Measurements from ENCODE around the gene RNF144B.

The RNF144B gene

GRCh38 chr6:18391023-18391422 lies 3.9 kb downstream of the RNF144B start:
- Histone ChIP-seq H4K91ac (ENCODE audit: low read length) (no peak overlapping the region), H3K4me3 (ENCODE audit: insufficient read depth in 1 of 2, low read depth in 1 of 2, low read length in 2 of 2) (no peak overlapping the region), H3K14ac (ENCODE audit: low read length in 2 of 2) (no peak overlapping the region), H3K36me3 (ENCODE audit: control insufficient read depth in 1 of 2, insufficient read depth in 2 of 2, low read depth in 1 of 2, low read length in 2 of 2) (no peaks in the 10 kb centered on the region), H4K8ac (ENCODE audit: low read length) (no peak overlapping the region), H2BK120ac (ENCODE audit: low read depth, low read length) (no peak overlapping the region), H3K18ac (ENCODE audit: low read depth in 1 of 2, low read length in 2 of 2) (no peak overlapping the region), H3K4me1 (ENCODE audit: control insufficient read depth, insufficient read depth, low read depth, low read length) (peaks cover 4% of the 10 kb centered on the region), H3K79me1 (replicated peaks; ENCODE audit: low read length, poor library complexity, severe bottlenecking) (peaks cover 2% of the 10 kb centered on the region), H2BK15ac (ENCODE audit: low read depth, poor library complexity, severe bottlenecking) (no peak overlapping the region), H3K23ac (ENCODE audit: low read length in 2 of 2) (no peak overlapping the region), H3K27ac (ENCODE audit: low read length, poor library complexity, severe bottlenecking) (no peak overlapping the region), H2AFZ (ENCODE audit: low read depth, low read length) (no peak overlapping the region), H2BK12ac (ENCODE audit: low read length in 2 of 2) (no peak overlapping the region), H2BK5ac (ENCODE audit: low read depth, low read length, poor library complexity, severe bottlenecking) (no peak overlapping the region), H3K9me3 (ENCODE audit: control insufficient read depth, low read length) (no peaks in the 10 kb centered on the region), H3K4ac (ENCODE audit: low read depth in 1 of 2, low read length in 2 of 2) (no peak overlapping the region), H3K4me2 (ENCODE audit: low read length, poor library complexity, severe bottlenecking) (no peak overlapping the region), H3K9ac (ENCODE audit: low read length) (no peak overlapping the region), H3K27me3 (ENCODE audit: control insufficient read depth in 1 of 2, insufficient read depth in 1 of 2, low read length in 2 of 2) (no peaks in the 10 kb centered on the region), H2AK5ac (ENCODE audit: low read length, severe bottlenecking) (no peak overlapping the region)
- 94% methylated on average over 3 of the region's 3 CpGs for WGBS
- DNase-seq: no peak

GRCh38 chr6:18392346-18392877 lies 5.3 kb downstream of the RNF144B start:
- WGBS: no CpG with 5 or more reads among the region's 2 CpGs
- Histone ChIP-seq H3K4ac (ENCODE audit: low read depth in 1 of 2, low read length in 2 of 2) (no peak overlapping the region), H3K14ac (ENCODE audit: low read length in 2 of 2) (no peak overlapping the region), H3K4me3 (ENCODE audit: insufficient read depth in 1 of 2, low read depth in 1 of 2, low read length in 2 of 2) (no peak overlapping the region), H2BK5ac (ENCODE audit: low read depth, low read length, poor library complexity, severe bottlenecking) (no peak overlapping the region), H3K23ac (ENCODE audit: low read length in 2 of 2) (no peak overlapping the region), H2AFZ (ENCODE audit: low read depth, low read length) (no peak overlapping the region), H3K4me1 (ENCODE audit: control insufficient read depth, insufficient read depth, low read depth, low read length) (peaks cover 5% of the 10 kb centered on the region), H3K27ac (ENCODE audit: low read length, poor library complexity, severe bottlenecking) (no peak overlapping the region), H3K79me1 (replicated peaks; ENCODE audit: low read length, poor library complexity, severe bottlenecking) (peaks cover 2% of the 10 kb centered on the region), H4K91ac (ENCODE audit: low read length) (no peak overlapping the region), H3K4me2 (ENCODE audit: low read length, poor library complexity, severe bottlenecking) (no peak overlapping the region), H3K9ac (ENCODE audit: low read length) (no peak overlapping the region), H4K8ac (ENCODE audit: low read length) (no peak overlapping the region), H3K27me3 (ENCODE audit: control insufficient read depth in 1 of 2, insufficient read depth in 1 of 2, low read length in 2 of 2) (no peaks in the 10 kb centered on the region), H3K36me3 (ENCODE audit: control insufficient read depth in 1 of 2, insufficient read depth in 2 of 2, low read depth in 1 of 2, low read length in 2 of 2) (no peaks in the 10 kb centered on the region), H2AK5ac (ENCODE audit: low read length, severe bottlenecking) (no peak overlapping the region), H2BK120ac (ENCODE audit: low read depth, low read length) (no peak overlapping the region), H3K9me3 (ENCODE audit: control insufficient read depth, low read length) (no peaks in the 10 kb centered on the region), H2BK15ac (ENCODE audit: low read depth, poor library complexity, severe bottlenecking) (no peak overlapping the region), H2BK12ac (ENCODE audit: low read length in 2 of 2) (no peak overlapping the region), H3K18ac (ENCODE audit: low read depth in 1 of 2, low read length in 2 of 2) (no peak overlapping the region)
- no peak for DNase-seq

GRCh38 chr6:18393698-18394097 lies 6.5 kb downstream of the RNF144B start:
- no peak overlapping the region for H3K9ac ChIP-seq (ENCODE audit: low read length)
- no peaks in the 10 kb centered on the region for H3K9me3 ChIP-seq (ENCODE audit: control insufficient read depth, low read length)
- peaks cover 5% of the 10 kb centered on the region for H3K4me1 ChIP-seq (ENCODE audit: control insufficient read depth, insufficient read depth, low read depth, low read length)
- H2AK5ac ChIP-seq (ENCODE audit: low read length, severe bottlenecking): no peak overlapping the region
- no peak overlapping the region for H3K14ac ChIP-seq (ENCODE audit: low read length in 2 of 2)
- no peak overlapping the region for H3K4ac ChIP-seq (ENCODE audit: low read depth in 1 of 2, low read length in 2 of 2)
- H2BK15ac ChIP-seq (ENCODE audit: low read depth, poor library complexity, severe bottlenecking): no peak overlapping the region
- no peak overlapping the region for H2BK12ac ChIP-seq (ENCODE audit: low read length in 2 of 2)
- H2BK120ac ChIP-seq (ENCODE audit: low read depth, low read length): no peak overlapping the region
- WGBS: 86% methylated on average over 1 of the region's 2 CpGs
- no peaks in the 10 kb centered on the region for H3K36me3 ChIP-seq (ENCODE audit: control insufficient read depth in 1 of 2, insufficient read depth in 2 of 2, low read depth in 1 of 2, low read length in 2 of 2)
- no peak overlapping the region for H2AFZ ChIP-seq (ENCODE audit: low read depth, low read length)
- no peak overlapping the region for H3K23ac ChIP-seq (ENCODE audit: low read length in 2 of 2)
- no peak overlapping the region for H3K27ac ChIP-seq (ENCODE audit: low read length, poor library complexity, severe bottlenecking)
- no peak overlapping the region for H4K8ac ChIP-seq (ENCODE audit: low read length)
- H3K4me2 ChIP-seq (ENCODE audit: low read length, poor library complexity, severe bottlenecking): no peak overlapping the region
- H3K4me3 ChIP-seq (ENCODE audit: insufficient read depth in 1 of 2, low read depth in 1 of 2, low read length in 2 of 2): no peak overlapping the region
- DNase-seq: no peak
- H3K79me1 ChIP-seq (replicated peaks; ENCODE audit: low read length, poor library complexity, severe bottlenecking): peaks cover 7% of the 10 kb centered on the region
- no peaks in the 10 kb centered on the region for H3K27me3 ChIP-seq (ENCODE audit: control insufficient read depth in 1 of 2, insufficient read depth in 1 of 2, low read length in 2 of 2)
- no peak overlapping the region for H2BK5ac ChIP-seq (ENCODE audit: low read depth, low read length, poor library complexity, severe bottlenecking)
- H3K18ac ChIP-seq (ENCODE audit: low read depth in 1 of 2, low read length in 2 of 2): no peak overlapping the region
- no peak overlapping the region for H4K91ac ChIP-seq (ENCODE audit: low read length)

GRCh38 chr6:18395177-18395855 lies 8.2 kb downstream of the RNF144B start:
- no peak overlapping the region for H3K23ac ChIP-seq (ENCODE audit: low read length in 2 of 2)
- H2BK5ac ChIP-seq (ENCODE audit: low read depth, low read length, poor library complexity, severe bottlenecking): no peak overlapping the region
- no peak overlapping the region for H2BK120ac ChIP-seq (ENCODE audit: low read depth, low read length)
- H3K14ac ChIP-seq (ENCODE audit: low read length in 2 of 2): no peak overlapping the region
- peaks cover 5% of the 10 kb centered on the region for H3K4me1 ChIP-seq (ENCODE audit: control insufficient read depth, insufficient read depth, low read depth, low read length)
- H3K27ac ChIP-seq (ENCODE audit: low read length, poor library complexity, severe bottlenecking): peak overlapping the region; percentile 75
- H2AFZ ChIP-seq (ENCODE audit: low read depth, low read length): no peak overlapping the region
- no peak for DNase-seq
- no peak overlapping the region for H3K9ac ChIP-seq (ENCODE audit: low read length)
- H3K18ac ChIP-seq (ENCODE audit: low read depth in 1 of 2, low read length in 2 of 2): no peak overlapping the region
- no peak overlapping the region for H3K4me3 ChIP-seq (ENCODE audit: insufficient read depth in 1 of 2, low read depth in 1 of 2, low read length in 2 of 2)
- H2BK15ac ChIP-seq (ENCODE audit: low read depth, poor library complexity, severe bottlenecking): no peak overlapping the region
- H4K91ac ChIP-seq (ENCODE audit: low read length): no peak overlapping the region
- no peaks in the 10 kb centered on the region for H3K9me3 ChIP-seq (ENCODE audit: control insufficient read depth, low read length)
- H2BK12ac ChIP-seq (ENCODE audit: low read length in 2 of 2): no peak overlapping the region
- peak overlapping the region; percentile 92 for H2AK5ac ChIP-seq (ENCODE audit: low read length, severe bottlenecking)
- no peak overlapping the region for H3K4ac ChIP-seq (ENCODE audit: low read depth in 1 of 2, low read length in 2 of 2)
- WGBS: 20% methylated on average over 2 of the region's 2 CpGs
- no peaks in the 10 kb centered on the region for H3K27me3 ChIP-seq (ENCODE audit: control insufficient read depth in 1 of 2, insufficient read depth in 1 of 2, low read length in 2 of 2)
- H4K8ac ChIP-seq (ENCODE audit: low read length): no peak overlapping the region
- H3K4me2 ChIP-seq (ENCODE audit: low read length, poor library complexity, severe bottlenecking): peak overlapping the region; percentile 41
- H3K79me1 ChIP-seq (replicated peaks; ENCODE audit: low read length, poor library complexity, severe bottlenecking): peaks cover 7% of the 10 kb centered on the region
- no peaks in the 10 kb centered on the region for H3K36me3 ChIP-seq (ENCODE audit: control insufficient read depth in 1 of 2, insufficient read depth in 2 of 2, low read depth in 1 of 2, low read length in 2 of 2)

All from mesenchymal stem cell (in vitro differentiated cells and primary cell).